ENCODE measurements around the gene DCAF5. TPM values are rescaled to one million over a fixed set of nuclear protein-coding genes. Genes with fewer than 3 reads are reported as not detected.

DCAF5 gene
- polyA plus RNA-seq, 1 donor (not counting 4 experiments of a cell fraction or from before 2014, with no cell fraction given) = 29.5 TPM

DNA sequence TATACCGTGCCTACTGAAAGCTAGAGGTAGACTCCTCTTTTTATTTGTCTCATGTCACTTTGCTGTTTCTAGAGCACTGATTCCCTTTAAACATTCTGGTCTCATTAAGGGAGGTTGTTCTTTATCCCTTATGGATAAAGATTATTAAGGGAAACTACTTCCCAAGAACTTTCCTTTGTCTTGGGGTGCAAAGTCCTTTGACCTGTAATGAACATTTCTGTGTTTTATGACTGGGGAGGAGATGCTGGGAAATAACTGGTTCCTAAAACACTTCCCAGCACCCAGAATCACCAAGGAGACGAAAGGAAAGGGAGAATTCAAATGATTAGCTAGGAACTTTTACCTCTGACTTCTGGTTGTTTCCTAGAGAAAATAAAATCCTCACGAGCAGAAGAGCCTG, 110.6 kb downstream of the DCAF5 start:
- Histone ChIP-seq H3K27me3 (ENCODE audit: control insufficient read depth, extremely low read depth, insufficient read depth, low read length) (peaks cover 5% of the 10 kb centered on the region), H4K20me1 (ENCODE audit: control insufficient read depth, extremely low read depth, insufficient read depth, low read length) (no peaks in the 10 kb centered on the region), H3K9me3 (ENCODE audit: control insufficient read depth, low read depth, low read length) (no peaks in the 10 kb centered on the region), H3K4me1 (ENCODE audit: control insufficient read depth, extremely low read depth, insufficient read depth, low read length) (peaks cover 23% of the 10 kb centered on the region), H3K9ac (ENCODE audit: control insufficient read depth, extremely low read depth, insufficient read depth, low read length) (no peak overlapping the region), H3K79me2 (ENCODE audit: control insufficient read depth, insufficient read depth, low read length) (no peaks in the 10 kb centered on the region), H3K4me3 (ENCODE audit: control insufficient read depth in 2 of 3, extremely low read depth in 1 of 3, insufficient read depth in 2 of 3, low read depth in 1 of 3, low read length in 3 of 3) (no peak overlapping the region), H3K9me1 (ENCODE audit: control insufficient read depth, extremely low read depth, insufficient read depth, low read length) (no peaks in the 10 kb centered on the region), H3K4me2 (ENCODE audit: control insufficient read depth, extremely low read depth, insufficient read depth, low read depth, low read length) (no peak overlapping the region), H2AFZ (ENCODE audit: control insufficient read depth, low read length) (no peak overlapping the region), H3K27ac (ENCODE audit: control insufficient read depth, insufficient read depth, low read length) (no peak overlapping the region), H3K36me3 (ENCODE audit: control insufficient read depth in 2 of 2, extremely low read depth in 1 of 2, insufficient read depth in 2 of 2, low read length in 2 of 2) (no peaks in the 10 kb centered on the region)
- dilution Hi-C loops (cut with MboI; ENCODE audit: extremely low pct_ligation_motif_present, low sequenced_read_pairs) = no loop called here
- DNase-seq (ENCODE audit: low read depth, low spot score) = no peak
- TF ChIP-seq EZH2 (IDR thresholded peaks at IDR 0.05; ENCODE audit: low read length) = no peak
- TF ChIP-seq, protein P1, sequence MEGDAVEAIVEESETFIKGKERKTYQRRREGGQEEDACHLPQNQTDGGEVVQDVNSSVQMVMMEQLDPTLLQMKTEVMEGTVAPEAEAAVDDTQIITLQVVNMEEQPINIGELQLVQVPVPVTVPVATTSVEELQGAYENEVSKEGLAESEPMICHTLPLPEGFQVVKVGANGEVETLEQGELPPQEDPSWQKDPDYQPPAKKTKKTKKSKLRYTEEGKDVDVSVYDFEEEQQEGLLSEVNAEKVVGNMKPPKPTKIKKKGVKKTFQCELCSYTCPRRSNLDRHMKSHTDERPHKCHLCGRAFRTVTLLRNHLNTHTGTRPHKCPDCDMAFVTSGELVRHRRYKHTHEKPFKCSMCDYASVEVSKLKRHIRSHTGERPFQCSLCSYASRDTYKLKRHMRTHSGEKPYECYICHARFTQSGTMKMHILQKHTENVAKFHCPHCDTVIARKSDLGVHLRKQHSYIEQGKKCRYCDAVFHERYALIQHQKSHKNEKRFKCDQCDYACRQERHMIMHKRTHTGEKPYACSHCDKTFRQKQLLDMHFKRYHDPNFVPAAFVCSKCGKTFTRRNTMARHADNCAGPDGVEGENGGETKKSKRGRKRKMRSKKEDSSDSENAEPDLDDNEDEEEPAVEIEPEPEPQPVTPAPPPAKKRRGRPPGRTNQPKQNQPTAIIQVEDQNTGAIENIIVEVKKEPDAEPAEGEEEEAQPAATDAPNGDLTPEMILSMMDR (optimal IDR thresholded peaks at IDR 0.05 in 1 of 3, IDR thresholded peaks at IDR 0.05 in 1 of 3, conservative IDR thresholded peaks at IDR 0.05 in 1 of 3; ENCODE audit: extremely low read depth in 1 of 3, insufficient read depth in 2 of 3, low read length in 3 of 3) = no peak
- no peak for FAIRE-seq

DNA sequence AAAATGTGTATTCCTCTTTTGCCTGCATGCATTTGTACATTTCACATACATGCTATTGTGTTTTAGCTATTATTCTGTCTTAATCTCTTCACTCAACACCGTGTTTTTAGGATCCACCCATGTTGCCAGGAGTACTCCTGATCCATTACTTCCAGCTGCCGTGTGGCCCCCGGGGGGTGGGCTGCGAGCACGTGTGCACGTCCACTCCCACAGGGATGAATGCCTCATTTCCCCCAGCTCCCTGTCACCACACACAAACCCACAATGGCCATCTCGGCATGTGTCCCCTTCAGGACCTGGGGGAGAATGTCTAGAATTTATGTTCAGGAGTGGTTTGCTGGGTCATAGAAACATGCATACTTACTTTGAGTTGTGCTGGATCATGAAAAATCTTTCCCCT, 111.1 kb downstream of the DCAF5 start:
- peaks cover 5% of the 10 kb centered on the region for H3K27me3 ChIP-seq (ENCODE audit: control insufficient read depth, extremely low read depth, insufficient read depth, low read length)
- no peaks in the 10 kb centered on the region for H3K9me1 ChIP-seq (ENCODE audit: control insufficient read depth, extremely low read depth, insufficient read depth, low read length)
- H3K36me3 ChIP-seq (ENCODE audit: control insufficient read depth in 2 of 2, extremely low read depth in 1 of 2, insufficient read depth in 2 of 2, low read length in 2 of 2) = no peaks in the 10 kb centered on the region
- H3K4me3 ChIP-seq (ENCODE audit: control insufficient read depth in 2 of 3, extremely low read depth in 1 of 3, insufficient read depth in 2 of 3, low read depth in 1 of 3, low read length in 3 of 3) = no peak overlapping the region
- dilution Hi-C loops (cut with MboI; ENCODE audit: extremely low pct_ligation_motif_present, low sequenced_read_pairs) = no loop called here
- no peak overlapping the region for H2AFZ ChIP-seq (ENCODE audit: control insufficient read depth, low read length)
- no peak for TF ChIP-seq EZH2 (IDR thresholded peaks at IDR 0.05; ENCODE audit: low read length)
- TF ChIP-seq, protein P1 (optimal IDR thresholded peaks at IDR 0.05 in 1 of 3, IDR thresholded peaks at IDR 0.05 in 1 of 3, conservative IDR thresholded peaks at IDR 0.05 in 1 of 3; ENCODE audit: extremely low read depth in 1 of 3, insufficient read depth in 2 of 3, low read length in 3 of 3) = no peak
- no peak overlapping the region for H3K9ac ChIP-seq (ENCODE audit: control insufficient read depth, extremely low read depth, insufficient read depth, low read length)
- no peaks in the 10 kb centered on the region for H4K20me1 ChIP-seq (ENCODE audit: control insufficient read depth, extremely low read depth, insufficient read depth, low read length)
- no peak overlapping the region for H3K4me2 ChIP-seq (ENCODE audit: control insufficient read depth, extremely low read depth, insufficient read depth, low read depth, low read length)
- DNase-seq (ENCODE audit: low read depth, low spot score) (no peak), FAIRE-seq (no peak)
- peaks cover 23% of the 10 kb centered on the region for H3K4me1 ChIP-seq (ENCODE audit: control insufficient read depth, extremely low read depth, insufficient read depth, low read length)
- no peaks in the 10 kb centered on the region for H3K9me3 ChIP-seq (ENCODE audit: control insufficient read depth, low read depth, low read length)
- H3K27ac ChIP-seq (ENCODE audit: control insufficient read depth, insufficient read depth, low read length) = no peak overlapping the region
- no peaks in the 10 kb centered on the region for H3K79me2 ChIP-seq (ENCODE audit: control insufficient read depth, insufficient read depth, low read length)
